Measurements from ENCODE around the gene CFAP410. TPM values are rescaled to one million over a fixed set of nuclear protein-coding genes. Genes with fewer than 3 reads are reported as not detected.

Gene CFAP410
- total and polyA plus RNA-seq, 2 donors (not counting 3 experiments of a cell fraction or from before 2014, with no cell fraction given) = 7.2 to 12.2 TPM

GRCh38 chr21:44327603-44327974, 11.6 kb downstream of the CFAP410 start:
- POLR2A ChIA-PET = no interaction called here
- H3K27ac ChIP-seq (ENCODE audit: insufficient read depth, low read depth, low read length) = no peak overlapping the region
- no peak overlapping the region for H2AFZ ChIP-seq (ENCODE audit: low read depth, low read length)
- H3K9me3 ChIP-seq (replicated peaks; ENCODE audit: control insufficient read depth, insufficient read depth, low read length) = no peaks in the 10 kb centered on the region
- dilution Hi-C loops (cut with MboI; ENCODE audit: extremely low pct_ligation_motif_present, low sequenced_read_pairs) = no loop called here
- intact Hi-C loops (cut with micrococcal nuclease) = no loop called here
- CTCF ChIA-PET = no interaction called here
- TF ChIP-seq JUN (IDR thresholded peaks at IDR 0.05; ENCODE audit: borderline replicate concordance, insufficient read depth, insufficient read length, low read depth) = no peak
- no peak for TF ChIP-seq MYC (IDR thresholded peaks at IDR 0.05; ENCODE audit: low read depth, low read length)
- no peak for TF ChIP-seq POLR2AphosphoS5 (IDR thresholded peaks at IDR 0.05; ENCODE audit: insufficient read depth, low read depth, low read length)
- no peak for TF ChIP-seq CTCF (IDR thresholded peaks at IDR 0.05; ENCODE audit: extremely low read depth in 1 of 2, insufficient read depth in 1 of 2, low read depth in 1 of 2, low read length in 2 of 2)
- no peak for TF ChIP-seq GATA2 (IDR thresholded peaks at IDR 0.05; ENCODE audit: insufficient read depth, insufficient read length, low read depth, low read length)
- no peak for TF ChIP-seq MAX (IDR thresholded peaks at IDR 0.05; ENCODE audit: insufficient read depth, insufficient read length)
- no peak for TF ChIP-seq EZH2 (IDR thresholded peaks at IDR 0.05; ENCODE audit: borderline replicate concordance, low read depth, low read length, severe bottlenecking)
- TF ChIP-seq FOS (IDR thresholded peaks at IDR 0.05; ENCODE audit: borderline replicate concordance, insufficient read depth, low read length) = no peak
- TF ChIP-seq POLR2A (IDR thresholded peaks at IDR 0.05; ENCODE audit: low read depth, low read length) = no peak
- no peaks in the 10 kb centered on the region for H3K27me3 ChIP-seq (ENCODE audit: control insufficient read depth in 2 of 2, insufficient read depth in 2 of 2, low read length in 2 of 2)
- FAIRE-seq (no peak), DNase-seq (ENCODE audit: low read depth, low spot score) (no peak)
- H4K20me1 ChIP-seq (replicated peaks; ENCODE audit: control insufficient read depth, extremely low read depth, insufficient read depth, low read length) = no peaks in the 10 kb centered on the region
- no peak overlapping the region for H3K4me2 ChIP-seq (ENCODE audit: insufficient read depth, low read length)
- H3K9me1 ChIP-seq (replicated peaks; ENCODE audit: control insufficient read depth, extremely low read depth, insufficient read depth, low read length) = no peaks in the 10 kb centered on the region
- H3K79me2 ChIP-seq (ENCODE audit: control insufficient read depth, insufficient read depth, low read length) = no peaks in the 10 kb centered on the region
- peaks cover 5 to 22% of the 10 kb centered on the region in 2 experiments for H3K36me3 ChIP-seq (ENCODE audit: control insufficient read depth in 2 of 2, extremely low read depth in 1 of 2, insufficient read depth in 2 of 2, low read length in 2 of 2)
- no peak overlapping the region for H3K9ac ChIP-seq (replicated peaks; ENCODE audit: extremely low read depth, insufficient read depth, low read length)
- BruUV-seq (replicated peaks) = no TSS peak
- no peaks in the 10 kb centered on the region for H3K4me1 ChIP-seq (ENCODE audit: control insufficient read depth, extremely low read depth, insufficient read depth, low read length)
- no peak overlapping the region for H3K4me3 ChIP-seq (replicated peaks in 1 of 3; ENCODE audit: insufficient read depth in 1 of 3, low read depth in 1 of 3, low read length in 3 of 3)

Data from endothelial cell of umbilical vein (primary cell).